ENCODE data around the gene RASSF8. TPM values are rescaled to one million over a fixed set of nuclear protein-coding genes. Genes with fewer than 3 reads are reported as not detected.

The RASSF8 gene
- total and polyA plus RNA-seq, 2 experiments from 2014 or later, result 11.5 to 30.6 TPM

DNA sequence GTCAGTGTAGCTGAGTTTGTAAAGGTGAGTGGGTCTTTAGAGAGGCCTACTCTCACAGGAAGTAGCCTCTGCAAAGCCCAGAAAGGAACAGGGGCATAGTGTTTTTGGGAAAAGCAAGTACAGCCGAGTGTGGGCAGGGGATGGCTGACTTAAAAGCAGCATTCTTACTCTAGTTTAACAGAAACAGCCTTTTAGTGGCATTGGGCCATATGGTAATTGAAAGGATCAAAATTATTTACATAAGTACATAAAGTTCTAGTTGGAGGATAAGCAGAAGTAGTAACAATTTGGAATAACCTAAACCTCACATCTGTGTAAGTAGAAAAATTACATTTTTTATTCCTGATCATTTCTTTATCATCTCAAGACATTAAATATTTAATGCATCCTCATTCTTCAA is 49.1 kb downstream of the RASSF8 start:
- Mint-ChIP-seq H3K4me3 (no peak overlapping the region), H3K27ac (peak overlapping the region; percentile 3), H3K9me3 (peaks cover 4% of the 10 kb centered on the region; the same call in 2 of the 3 replicates), H3K4me1 (peaks cover 21% of the 10 kb centered on the region), H3K36me3 (ENCODE audit: low read depth) (peaks cover 8% of the 10 kb centered on the region), H3K27me3 (ENCODE audit: insufficient read depth, low read depth, poor library complexity) (peaks cover 2% of the 10 kb centered on the region)
- peak overlapping the region; percentile 64; the same call in 1 of the 2 replicates for H3K27ac ChIP-seq (ENCODE audit: low read depth)
- H3K36me3 ChIP-seq (ENCODE audit: insufficient read depth), result no peaks in the 10 kb centered on the region
- H3F3A ChIP-seq (replicated peaks; ENCODE audit: low read depth), result no peaks in the 10 kb centered on the region; the same call in 1 of the 2 replicates
- H2AFZ ChIP-seq, result no peak overlapping the region
- H3K9me2 ChIP-seq (ENCODE audit: insufficient read depth), result no peaks in the 10 kb centered on the region
- H3K27me3 ChIP-seq (ENCODE audit: insufficient read depth), result no peaks in the 10 kb centered on the region
- H3K4me3 ChIP-seq, result no peak overlapping the region
- no peak for DNase-seq (ENCODE audit: low spot score)
- H4K20me1 ChIP-seq (replicated peaks; ENCODE audit: insufficient read depth), result no peaks in the 10 kb centered on the region
- ATAC-seq, result no peak
- TF ChIP-seq JUNB (IDR thresholded peaks at IDR 0.05; ENCODE audit: unreplicated experiment) (no peak), ZNF331 (CRISPR knock-in tag; IDR thresholded peaks at IDR 0.05; ENCODE audit: low read depth) (no peak), STAT1 (IDR thresholded peaks at IDR 0.05; ENCODE audit: unreplicated experiment) (no peak), CREB1 (CRISPR knock-in tag; IDR thresholded peaks at IDR 0.05; ENCODE audit: low read depth) (no peak)
- no peak overlapping the region for H3K4me2 ChIP-seq
- H3K4me1 ChIP-seq (ENCODE audit: insufficient read depth), result peaks cover 10% of the 10 kb centered on the region
- H3K79me2 ChIP-seq (replicated peaks; ENCODE audit: insufficient read depth), result peaks cover 75% of the 10 kb centered on the region

DNA sequence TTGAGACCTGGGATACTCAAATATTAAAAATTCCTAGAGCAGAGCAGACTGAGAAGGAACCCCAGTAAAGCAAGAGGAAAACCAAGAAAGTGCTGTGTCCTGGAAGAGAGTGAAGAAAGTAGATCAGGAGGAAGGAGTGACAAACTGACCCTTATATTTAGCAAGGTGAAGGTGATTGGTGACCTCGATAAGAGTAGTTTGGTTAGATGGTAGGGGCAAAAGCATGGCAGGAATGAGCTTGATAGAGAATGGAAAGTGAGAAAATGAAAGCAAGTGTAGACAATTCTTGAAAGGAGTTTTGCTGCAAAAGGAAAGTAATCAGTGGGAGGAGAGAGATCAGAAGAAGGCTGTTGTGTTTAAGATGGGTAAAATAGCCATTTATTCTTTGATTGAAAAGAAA is 51.1 kb downstream of the RASSF8 start:
- no peaks in the 10 kb centered on the region for H3K27me3 ChIP-seq (ENCODE audit: insufficient read depth)
- no peak overlapping the region for H3K4me2 ChIP-seq
- ATAC-seq, result no peak
- H3K4me1 ChIP-seq (ENCODE audit: insufficient read depth), result peaks cover 10% of the 10 kb centered on the region
- TF ChIP-seq, protein P1, sequence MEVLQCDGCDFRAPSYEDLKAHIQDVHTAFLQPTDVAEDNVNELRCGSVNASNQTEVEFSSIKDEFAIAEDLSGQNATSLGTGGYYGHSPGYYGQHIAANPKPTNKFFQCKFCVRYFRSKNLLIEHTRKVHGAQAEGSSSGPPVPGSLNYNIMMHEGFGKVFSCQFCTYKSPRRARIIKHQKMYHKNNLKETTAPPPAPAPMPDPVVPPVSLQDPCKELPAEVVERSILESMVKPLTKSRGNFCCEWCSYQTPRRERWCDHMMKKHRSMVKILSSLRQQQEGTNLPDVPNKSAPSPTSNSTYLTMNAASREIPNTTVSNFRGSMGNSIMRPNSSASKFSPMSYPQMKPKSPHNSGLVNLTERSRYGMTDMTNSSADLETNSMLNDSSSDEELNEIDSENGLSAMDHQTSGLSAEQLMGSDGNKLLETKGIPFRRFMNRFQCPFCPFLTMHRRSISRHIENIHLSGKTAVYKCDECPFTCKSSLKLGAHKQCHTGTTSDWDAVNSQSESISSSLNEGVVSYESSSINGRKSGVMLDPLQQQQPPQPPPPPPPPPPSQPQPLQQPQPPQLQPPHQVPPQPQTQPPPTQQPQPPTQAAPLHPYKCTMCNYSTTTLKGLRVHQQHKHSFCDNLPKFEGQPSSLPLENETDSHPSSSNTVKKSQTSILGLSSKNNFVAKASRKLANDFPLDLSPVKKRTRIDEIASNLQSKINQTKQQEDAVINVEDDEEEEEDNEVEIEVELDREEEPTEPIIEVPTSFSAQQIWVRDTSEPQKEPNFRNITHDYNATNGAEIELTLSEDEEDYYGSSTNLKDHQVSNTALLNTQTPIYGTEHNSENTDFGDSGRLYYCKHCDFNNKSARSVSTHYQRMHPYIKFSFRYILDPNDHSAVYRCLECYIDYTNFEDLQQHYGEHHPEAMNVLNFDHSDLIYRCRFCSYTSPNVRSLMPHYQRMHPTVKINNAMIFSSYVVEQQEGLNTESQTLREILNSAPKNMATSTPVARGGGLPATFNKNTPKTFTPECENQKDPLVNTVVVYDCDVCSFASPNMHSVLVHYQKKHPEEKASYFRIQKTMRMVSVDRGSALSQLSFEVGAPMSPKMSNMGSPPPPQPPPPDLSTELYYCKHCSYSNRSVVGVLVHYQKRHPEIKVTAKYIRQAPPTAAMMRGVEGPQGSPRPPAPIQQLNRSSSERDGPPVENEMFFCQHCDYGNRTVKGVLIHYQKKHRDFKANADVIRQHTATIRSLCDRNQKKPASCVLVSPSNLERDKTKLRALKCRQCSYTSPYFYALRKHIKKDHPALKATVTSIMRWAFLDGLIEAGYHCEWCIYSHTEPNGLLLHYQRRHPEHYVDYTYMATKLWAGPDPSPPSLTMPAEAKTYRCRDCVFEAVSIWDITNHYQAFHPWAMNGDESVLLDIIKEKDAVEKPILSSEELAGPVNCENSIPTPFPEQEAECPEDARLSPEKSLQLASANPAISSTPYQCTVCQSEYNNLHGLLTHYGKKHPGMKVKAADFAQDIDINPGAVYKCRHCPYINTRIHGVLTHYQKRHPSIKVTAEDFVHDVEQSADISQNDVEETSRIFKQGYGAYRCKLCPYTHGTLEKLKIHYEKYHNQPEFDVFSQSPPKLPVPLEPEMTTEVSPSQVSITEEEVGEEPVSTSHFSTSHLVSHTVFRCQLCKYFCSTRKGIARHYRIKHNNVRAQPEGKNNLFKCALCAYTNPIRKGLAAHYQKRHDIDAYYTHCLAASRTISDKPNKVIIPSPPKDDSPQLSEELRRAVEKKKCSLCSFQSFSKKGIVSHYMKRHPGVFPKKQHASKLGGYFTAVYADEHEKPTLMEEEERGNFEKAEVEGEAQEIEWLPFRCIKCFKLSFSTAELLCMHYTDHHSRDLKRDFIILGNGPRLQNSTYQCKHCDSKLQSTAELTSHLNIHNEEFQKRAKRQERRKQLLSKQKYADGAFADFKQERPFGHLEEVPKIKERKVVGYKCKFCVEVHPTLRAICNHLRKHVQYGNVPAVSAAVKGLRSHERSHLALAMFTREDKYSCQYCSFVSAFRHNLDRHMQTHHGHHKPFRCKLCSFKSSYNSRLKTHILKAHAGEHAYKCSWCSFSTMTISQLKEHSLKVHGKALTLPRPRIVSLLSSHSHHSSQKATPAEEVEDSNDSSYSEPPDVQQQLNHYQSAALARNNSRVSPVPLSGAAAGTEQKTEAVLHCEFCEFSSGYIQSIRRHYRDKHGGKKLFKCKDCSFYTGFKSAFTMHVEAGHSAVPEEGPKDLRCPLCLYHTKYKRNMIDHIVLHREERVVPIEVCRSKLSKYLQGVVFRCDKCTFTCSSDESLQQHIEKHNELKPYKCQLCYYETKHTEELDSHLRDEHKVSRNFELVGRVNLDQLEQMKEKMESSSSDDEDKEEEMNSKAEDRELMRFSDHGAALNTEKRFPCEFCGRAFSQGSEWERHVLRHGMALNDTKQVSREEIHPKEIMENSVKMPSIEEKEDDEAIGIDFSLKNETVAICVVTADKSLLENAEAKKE (CRISPR knock-in tag; IDR thresholded peaks at IDR 0.05), result no peak
- TF ChIP-seq, protein P2, sequence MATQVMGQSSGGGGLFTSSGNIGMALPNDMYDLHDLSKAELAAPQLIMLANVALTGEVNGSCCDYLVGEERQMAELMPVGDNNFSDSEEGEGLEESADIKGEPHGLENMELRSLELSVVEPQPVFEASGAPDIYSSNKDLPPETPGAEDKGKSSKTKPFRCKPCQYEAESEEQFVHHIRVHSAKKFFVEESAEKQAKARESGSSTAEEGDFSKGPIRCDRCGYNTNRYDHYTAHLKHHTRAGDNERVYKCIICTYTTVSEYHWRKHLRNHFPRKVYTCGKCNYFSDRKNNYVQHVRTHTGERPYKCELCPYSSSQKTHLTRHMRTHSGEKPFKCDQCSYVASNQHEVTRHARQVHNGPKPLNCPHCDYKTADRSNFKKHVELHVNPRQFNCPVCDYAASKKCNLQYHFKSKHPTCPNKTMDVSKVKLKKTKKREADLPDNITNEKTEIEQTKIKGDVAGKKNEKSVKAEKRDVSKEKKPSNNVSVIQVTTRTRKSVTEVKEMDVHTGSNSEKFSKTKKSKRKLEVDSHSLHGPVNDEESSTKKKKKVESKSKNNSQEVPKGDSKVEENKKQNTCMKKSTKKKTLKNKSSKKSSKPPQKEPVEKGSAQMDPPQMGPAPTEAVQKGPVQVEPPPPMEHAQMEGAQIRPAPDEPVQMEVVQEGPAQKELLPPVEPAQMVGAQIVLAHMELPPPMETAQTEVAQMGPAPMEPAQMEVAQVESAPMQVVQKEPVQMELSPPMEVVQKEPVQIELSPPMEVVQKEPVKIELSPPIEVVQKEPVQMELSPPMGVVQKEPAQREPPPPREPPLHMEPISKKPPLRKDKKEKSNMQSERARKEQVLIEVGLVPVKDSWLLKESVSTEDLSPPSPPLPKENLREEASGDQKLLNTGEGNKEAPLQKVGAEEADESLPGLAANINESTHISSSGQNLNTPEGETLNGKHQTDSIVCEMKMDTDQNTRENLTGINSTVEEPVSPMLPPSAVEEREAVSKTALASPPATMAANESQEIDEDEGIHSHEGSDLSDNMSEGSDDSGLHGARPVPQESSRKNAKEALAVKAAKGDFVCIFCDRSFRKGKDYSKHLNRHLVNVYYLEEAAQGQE (IDR thresholded peaks at IDR 0.05; ENCODE audit: unreplicated experiment), result no peak
- TF ChIP-seq STAT1 (IDR thresholded peaks at IDR 0.05; ENCODE audit: unreplicated experiment) (no peak), EZH2phosphoT487 (IDR thresholded peaks at IDR 0.05; ENCODE audit: unreplicated experiment) (no peak)
- TF ChIP-seq, protein P3, sequence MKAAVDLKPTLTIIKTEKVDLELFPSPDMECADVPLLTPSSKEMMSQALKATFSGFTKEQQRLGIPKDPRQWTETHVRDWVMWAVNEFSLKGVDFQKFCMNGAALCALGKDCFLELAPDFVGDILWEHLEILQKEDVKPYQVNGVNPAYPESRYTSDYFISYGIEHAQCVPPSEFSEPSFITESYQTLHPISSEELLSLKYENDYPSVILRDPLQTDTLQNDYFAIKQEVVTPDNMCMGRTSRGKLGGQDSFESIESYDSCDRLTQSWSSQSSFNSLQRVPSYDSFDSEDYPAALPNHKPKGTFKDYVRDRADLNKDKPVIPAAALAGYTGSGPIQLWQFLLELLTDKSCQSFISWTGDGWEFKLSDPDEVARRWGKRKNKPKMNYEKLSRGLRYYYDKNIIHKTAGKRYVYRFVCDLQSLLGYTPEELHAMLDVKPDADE (IDR thresholded peaks at IDR 0.05), result no peak
- H3K27ac ChIP-seq (ENCODE audit: low read depth), result no peak overlapping the region
- Mint-ChIP-seq H3K4me3 (no peak overlapping the region), H3K4me1 (peaks cover 21% of the 10 kb centered on the region), H3K27me3 (ENCODE audit: insufficient read depth, low read depth, poor library complexity) (peaks cover 2% of the 10 kb centered on the region), H3K9me3 (no peaks in the 10 kb centered on the region), H3K36me3 (ENCODE audit: low read depth) (no peaks in the 10 kb centered on the region), H3K27ac (no peak overlapping the region)
- H3K9me2 ChIP-seq (ENCODE audit: insufficient read depth), result no peaks in the 10 kb centered on the region
- no peak overlapping the region for H2AFZ ChIP-seq
- no peaks in the 10 kb centered on the region; the same call in 1 of the 2 replicates for H3F3A ChIP-seq (replicated peaks; ENCODE audit: low read depth)
- no peaks in the 10 kb centered on the region for H4K20me1 ChIP-seq (replicated peaks; ENCODE audit: insufficient read depth)
- no peak overlapping the region for H3K4me3 ChIP-seq
- H3K36me3 ChIP-seq (ENCODE audit: insufficient read depth), result no peaks in the 10 kb centered on the region
- peaks cover 74% of the 10 kb centered on the region for H3K79me2 ChIP-seq (replicated peaks; ENCODE audit: insufficient read depth)
- no peak for DNase-seq (ENCODE audit: low spot score)
